Panc1 (cell line): Measurements from ENCODE around the gene ICAM4.

Experiments used
- SIN3A ChIP-seq: IDR thresholded peaks from 2 replicates; pipeline ENCODE4 v1.6.1; 2012; ENCODE audit warnings: low read depth, mild to moderate bottlenecking, low read length, moderate library complexity, borderline replicate concordance; ENCODE audit not compliant: insufficient read depth
- TF ChIP-seq, protein P1 (sequence below): fragments of 450-650 bp; IDR thresholded peaks from 2 replicates; pipeline ENCODE4 v1.5.1; 2017; ENCODE audit warnings: mild to moderate bottlenecking

GRCh38 chr19:10295847-10296591 is 9.3 kb downstream of the ICAM4 start:
- TF ChIP-seq, protein P1, sequence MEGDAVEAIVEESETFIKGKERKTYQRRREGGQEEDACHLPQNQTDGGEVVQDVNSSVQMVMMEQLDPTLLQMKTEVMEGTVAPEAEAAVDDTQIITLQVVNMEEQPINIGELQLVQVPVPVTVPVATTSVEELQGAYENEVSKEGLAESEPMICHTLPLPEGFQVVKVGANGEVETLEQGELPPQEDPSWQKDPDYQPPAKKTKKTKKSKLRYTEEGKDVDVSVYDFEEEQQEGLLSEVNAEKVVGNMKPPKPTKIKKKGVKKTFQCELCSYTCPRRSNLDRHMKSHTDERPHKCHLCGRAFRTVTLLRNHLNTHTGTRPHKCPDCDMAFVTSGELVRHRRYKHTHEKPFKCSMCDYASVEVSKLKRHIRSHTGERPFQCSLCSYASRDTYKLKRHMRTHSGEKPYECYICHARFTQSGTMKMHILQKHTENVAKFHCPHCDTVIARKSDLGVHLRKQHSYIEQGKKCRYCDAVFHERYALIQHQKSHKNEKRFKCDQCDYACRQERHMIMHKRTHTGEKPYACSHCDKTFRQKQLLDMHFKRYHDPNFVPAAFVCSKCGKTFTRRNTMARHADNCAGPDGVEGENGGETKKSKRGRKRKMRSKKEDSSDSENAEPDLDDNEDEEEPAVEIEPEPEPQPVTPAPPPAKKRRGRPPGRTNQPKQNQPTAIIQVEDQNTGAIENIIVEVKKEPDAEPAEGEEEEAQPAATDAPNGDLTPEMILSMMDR, result no peak
- no peak for TF ChIP-seq SIN3A
